Mucosa of stomach (tissue), 1 donor: ENCODE measurements around the gene PCDHB2.
"Not testable (repeated sequence)": the region's sequence is repeated elsewhere in the genome, so short reads cannot be mapped to it uniquely, and the experiment has no call there.

Source experiments
- H3K27me3 ChIP-seq: one replicate; pipeline ENCODE4 v1.7.0; 2013; ENCODE audit warnings: mild to moderate bottlenecking, low read length; ENCODE audit not compliant: control insufficient read depth, insufficient read depth
- H3K36me3 ChIP-seq: one replicate; pipeline ENCODE4 v1.7.0; 2013; ENCODE audit warnings: low read length; ENCODE audit not compliant: control insufficient read depth, insufficient read depth
- H3K4me1 ChIP-seq: one replicate; pipeline ENCODE4 v1.7.0; 2013; ENCODE audit warnings: mild to moderate bottlenecking, low read length; ENCODE audit not compliant: control insufficient read depth, insufficient read depth
- H3K4me3 ChIP-seq: one replicate; pipeline ENCODE4 v1.7.0; 2013; ENCODE audit warnings: low read length
- H3K9ac ChIP-seq: one replicate; pipeline ENCODE4 v1.7.0; 2013; ENCODE audit warnings: mild to moderate bottlenecking, low read length, moderate library complexity
- H3K9me3 ChIP-seq: one replicate; pipeline ENCODE4 v1.7.0; 2013; ENCODE audit warnings: mild to moderate bottlenecking, low read length, moderate library complexity; ENCODE audit not compliant: control insufficient read depth
- donor health status: Pancreatic carcinoma.

The PCDHB2 gene

GRCh38 chr5:141094481-141095262 is at the start of gene PCDHB2:
PCDHB2 (plus strand) TSS chr5:141094615; CDS start chr5:141094791, 176 bp downstream.
- H3K9me3 ChIP-seq = peaks cover 5% of the 10 kb centered on the region
- no peaks in the 10 kb centered on the region for H3K4me1 ChIP-seq
- H3K36me3 ChIP-seq = no peaks in the 10 kb centered on the region
- H3K27me3 ChIP-seq = no peaks in the 10 kb centered on the region
- no peak within 1 kb of the TSS for H3K4me3 ChIP-seq
- no peak within 1 kb of the TSS for H3K9ac ChIP-seq

- H3K36me3 ChIP-seq = no peaks in the 10 kb centered on the region
- no peak within 1 kb of the TSS for H3K9ac ChIP-seq
- no peaks in the 10 kb centered on the region for H3K4me1 ChIP-seq
- H3K9me3 ChIP-seq = no peaks in the 10 kb centered on the region
- H3K27me3 ChIP-seq = no peaks in the 10 kb centered on the region
- H3K4me3 ChIP-seq = peak within 1 kb of the TSS; percentile 10
Measured at GRCh38 chr5:141050622-141051520, 43.5 kb upstream of the PCDHB2 start, which contains the start of gene PCDHB1. PCDHB1 (plus strand) TSS chr5:141051374; CDS start chr5:141051471, 97 bp downstream.

GRCh38 chr5:141051521-141051866 is 42.9 kb upstream of the PCDHB2 start:
- H3K4me3 ChIP-seq = peak overlapping the region; percentile 10
- no peaks in the 10 kb centered on the region for H3K9me3 ChIP-seq
- no peaks in the 10 kb centered on the region for H3K4me1 ChIP-seq
- no peaks in the 10 kb centered on the region for H3K36me3 ChIP-seq
- no peaks in the 10 kb centered on the region for H3K27me3 ChIP-seq
- H3K9ac ChIP-seq = no peak overlapping the region

GRCh38 chr5:141077826-141078225 is 16.6 kb upstream of the PCDHB2 start:
- H3K9me3 ChIP-seq = no peaks in the 10 kb centered on the region
- no peaks in the 10 kb centered on the region for H3K27me3 ChIP-seq
- no peaks in the 10 kb centered on the region for H3K36me3 ChIP-seq
- H3K9ac ChIP-seq = no peak overlapping the region
- H3K4me1 ChIP-seq = no peaks in the 10 kb centered on the region
- no peak overlapping the region for H3K4me3 ChIP-seq

GRCh38 chr5:141082228-141082627 is 12.2 kb upstream of the PCDHB2 start:
- Histone ChIP-seq H3K4me3 (no peak overlapping the region), H3K9ac (no peak overlapping the region), H3K27me3 (no peaks in the 10 kb centered on the region), H3K9me3 (no peaks in the 10 kb centered on the region), H3K36me3 (no peaks in the 10 kb centered on the region), H3K4me1 (no peaks in the 10 kb centered on the region)

- no peak overlapping the region for H3K9ac ChIP-seq
Measured at GRCh38 chr5:141084487-141084989, 9.9 kb upstream of the PCDHB2 start.

GRCh38 chr5:141095263-141095641 is 837 bp downstream of the PCDHB2 start:
- no peaks in the 10 kb centered on the region for H3K36me3 ChIP-seq
- H3K4me1 ChIP-seq = no peaks in the 10 kb centered on the region
- peaks cover 5% of the 10 kb centered on the region for H3K9me3 ChIP-seq
- H3K27me3 ChIP-seq = no peaks in the 10 kb centered on the region
- no peak overlapping the region for H3K4me3 ChIP-seq
- no peak overlapping the region for H3K9ac ChIP-seq

More at GRCh38 chr5:141084487-141084989, 9.9 kb upstream of the PCDHB2 start:
- H3K4me3 ChIP-seq = peak overlapping the region; percentile 26
- H3K4me1 ChIP-seq = no peaks in the 10 kb centered on the region
- H3K9me3 ChIP-seq = no peaks in the 10 kb centered on the region
- no peaks in the 10 kb centered on the region for H3K36me3 ChIP-seq
- no peaks in the 10 kb centered on the region for H3K27me3 ChIP-seq

DNA sequence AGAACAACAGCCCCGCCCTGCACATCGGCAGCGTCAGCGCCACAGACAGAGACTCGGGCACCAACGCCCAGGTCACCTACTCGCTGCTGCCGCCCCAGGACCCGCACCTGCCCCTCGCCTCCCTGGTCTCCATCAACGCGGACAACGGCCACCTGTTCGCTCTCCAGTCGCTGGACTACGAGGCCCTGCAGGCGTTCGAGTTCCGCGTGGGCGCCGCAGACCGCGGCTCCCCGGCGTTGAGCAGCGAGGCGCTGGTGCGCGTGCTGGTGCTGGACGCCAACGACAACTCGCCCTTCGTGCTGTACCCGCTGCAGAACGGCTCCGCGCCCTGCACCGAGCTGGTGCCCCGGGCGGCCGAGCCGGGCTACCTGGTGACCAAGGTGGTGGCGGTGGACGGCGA is 1.8 kb downstream of the PCDHB2 start:
- H3K4me3 ChIP-seq, H3K27me3 ChIP-seq, H3K36me3 ChIP-seq, H3K9me3 ChIP-seq, H3K4me1 ChIP-seq, H3K9ac ChIP-seq: not testable (repeated sequence)

DNA sequence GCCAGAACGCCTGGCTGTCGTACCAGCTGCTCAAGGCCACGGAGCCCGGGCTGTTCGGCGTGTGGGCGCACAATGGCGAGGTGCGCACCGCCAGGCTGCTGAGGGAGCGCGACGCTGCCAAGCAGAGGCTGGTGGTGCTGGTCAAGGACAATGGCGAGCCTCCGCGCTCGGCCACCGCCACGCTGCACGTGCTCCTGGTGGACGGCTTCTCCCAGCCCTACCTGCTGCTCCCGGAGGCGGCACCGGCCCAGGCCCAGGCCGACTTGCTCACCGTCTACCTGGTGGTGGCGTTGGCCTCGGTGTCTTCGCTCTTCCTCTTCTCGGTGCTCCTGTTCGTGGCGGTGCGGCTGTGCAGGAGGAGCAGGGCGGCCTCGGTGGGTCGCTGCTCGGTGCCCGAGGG is 2.2 kb downstream of the PCDHB2 start:
- not testable (repeated sequence) for H3K9ac ChIP-seq, H3K9me3 ChIP-seq, H3K4me1 ChIP-seq, H3K4me3 ChIP-seq, H3K36me3 ChIP-seq, H3K27me3 ChIP-seq

DNA sequence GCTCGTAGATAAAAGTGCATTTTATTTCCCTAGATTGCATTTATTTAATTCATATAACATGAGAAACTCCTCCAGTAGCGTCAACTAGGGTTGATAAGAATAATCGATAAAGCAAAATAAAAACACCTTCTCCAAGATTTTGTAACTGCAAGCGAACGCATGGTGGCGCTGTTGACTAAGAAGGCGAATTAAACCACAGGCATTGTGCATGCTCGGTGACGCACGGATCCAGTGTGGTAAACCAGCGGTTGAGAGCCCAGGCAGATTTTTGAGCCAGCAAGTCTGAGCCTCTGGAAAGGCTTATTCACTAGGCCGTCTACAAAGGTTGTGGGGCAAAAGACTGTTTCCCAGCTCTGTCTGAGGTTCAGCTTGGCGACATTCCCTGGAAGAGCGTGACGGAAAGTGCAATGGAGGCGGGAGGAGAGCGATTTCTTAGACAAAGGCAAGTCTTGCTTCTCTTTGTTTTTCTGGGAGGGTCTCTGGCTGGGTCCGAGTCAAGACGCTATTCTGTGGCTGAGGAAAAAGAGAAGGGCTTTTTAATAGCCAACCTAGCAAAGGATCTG is 5.9 kb downstream of the PCDHB2 start, which contains the start of gene PCDHB3:
TSS of gene PCDHB3 (plus strand) at position 231 of the 563 bp plus-strand sequence. CDS start at position 408, 177 bp downstream.
- Histone ChIP-seq H3K9me3 (no peaks in the 10 kb centered on the region), H3K27me3 (no peaks in the 10 kb centered on the region), H3K4me3 (no peak within 1 kb of the TSS), H3K36me3 (no peaks in the 10 kb centered on the region), H3K4me1 (no peaks in the 10 kb centered on the region), H3K9ac (no peak within 1 kb of the TSS)

DNA sequence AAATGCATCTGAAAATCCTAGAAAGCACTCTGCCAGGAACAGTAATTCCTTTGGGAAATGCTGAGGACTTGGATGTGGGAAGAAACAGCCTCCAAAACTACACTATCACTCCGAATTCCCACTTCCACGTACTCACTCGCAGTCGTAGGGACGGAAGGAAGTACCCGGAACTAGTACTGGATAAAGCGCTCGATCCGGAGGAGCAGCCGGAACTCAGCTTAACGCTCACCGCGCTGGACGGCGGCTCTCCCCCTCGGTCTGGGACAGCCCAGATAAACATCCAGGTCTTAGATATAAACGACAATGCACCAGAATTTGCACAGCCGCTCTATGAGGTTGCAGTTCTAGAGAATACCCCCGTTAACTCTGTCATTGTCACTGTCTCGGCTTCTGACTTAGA is 6.6 kb downstream of the PCDHB2 start:
- no peaks in the 10 kb centered on the region for H3K36me3 ChIP-seq

DNA sequence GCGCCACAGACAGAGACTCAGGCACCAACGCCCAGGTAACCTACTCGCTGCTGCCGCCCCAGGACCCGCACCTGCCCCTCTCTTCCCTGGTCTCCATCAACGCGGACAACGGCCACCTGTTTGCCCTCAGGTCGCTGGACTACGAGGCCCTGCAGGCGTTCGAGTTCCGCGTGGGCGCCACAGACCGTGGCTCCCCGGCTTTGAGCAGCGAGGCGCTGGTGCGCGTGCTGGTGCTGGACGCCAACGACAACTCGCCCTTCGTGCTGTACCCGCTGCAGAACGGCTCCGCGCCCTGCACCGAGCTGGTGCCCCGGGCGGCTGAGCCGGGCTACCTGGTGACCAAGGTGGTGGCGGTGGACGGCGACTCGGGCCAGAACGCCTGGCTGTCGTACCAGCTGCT is 7.7 kb downstream of the PCDHB2 start:
- not testable (repeated sequence) for H3K27me3 ChIP-seq, H3K4me1 ChIP-seq, H3K9me3 ChIP-seq

More for the DNA sequence above, 6.6 kb downstream of the PCDHB2 start:
- Histone ChIP-seq H3K27me3 (no peaks in the 10 kb centered on the region), H3K4me3 (no peak overlapping the region), H3K4me1 (no peaks in the 10 kb centered on the region), H3K9ac (no peak overlapping the region), H3K9me3 (no peaks in the 10 kb centered on the region)

More for the DNA sequence above, 7.7 kb downstream of the PCDHB2 start:
- H3K9ac ChIP-seq, H3K36me3 ChIP-seq, H3K4me3 ChIP-seq: not testable (repeated sequence)
